Measurements from ENCODE around the gene FIBP. TPM values are rescaled to one million over a fixed set of nuclear protein-coding genes. Genes with fewer than 3 reads are reported as not detected.
"Not testable (repeated sequence)": the region's sequence is repeated elsewhere in the genome, so short reads cannot be mapped to it uniquely, and the experiment has no call there.

Gene FIBP
- total RNA-seq, 1 donor from 2014 or later = 37.2 TPM

DNA sequence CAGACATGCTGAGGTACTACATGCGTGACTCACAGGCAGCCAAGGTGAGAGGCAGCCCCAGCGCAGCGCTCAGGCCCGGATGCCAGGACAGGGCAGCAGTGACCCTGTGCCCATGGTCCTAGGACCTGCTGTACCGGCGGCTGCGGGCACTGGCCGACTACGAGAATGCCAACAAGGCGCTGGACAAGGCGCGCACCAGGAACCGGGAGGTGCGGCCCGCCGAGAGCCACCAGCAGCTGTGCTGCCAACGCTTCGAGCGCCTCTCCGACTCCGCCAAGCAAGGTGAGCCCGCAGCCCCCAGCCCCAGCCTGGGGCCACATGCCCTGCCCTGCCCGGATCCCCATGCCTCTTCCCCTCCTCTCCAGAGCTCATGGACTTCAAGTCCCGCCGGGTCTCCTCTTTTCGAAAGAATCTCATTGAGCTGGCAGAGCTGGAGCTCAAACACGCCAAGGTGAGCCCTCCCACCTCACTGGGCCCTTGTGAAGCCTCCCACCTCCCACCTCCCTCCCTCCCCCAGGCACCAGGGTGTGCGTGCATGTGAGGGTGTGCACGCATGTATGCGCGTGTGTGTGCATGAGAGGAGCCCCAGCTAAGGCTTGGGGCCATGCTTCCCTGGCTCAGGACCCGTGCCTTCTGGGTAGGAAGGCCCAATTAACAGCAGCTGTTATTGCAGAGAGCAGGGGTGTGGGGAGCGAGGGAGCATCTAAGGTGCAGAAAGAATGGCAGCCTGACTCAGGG lies 35.6 kb downstream of the FIBP start:
- intact Hi-C loops (cut with DNase I) = no loop called here
- DNase-seq (ENCODE audit: low spot score) = no peak
- no peak for ATAC-seq

DNA sequence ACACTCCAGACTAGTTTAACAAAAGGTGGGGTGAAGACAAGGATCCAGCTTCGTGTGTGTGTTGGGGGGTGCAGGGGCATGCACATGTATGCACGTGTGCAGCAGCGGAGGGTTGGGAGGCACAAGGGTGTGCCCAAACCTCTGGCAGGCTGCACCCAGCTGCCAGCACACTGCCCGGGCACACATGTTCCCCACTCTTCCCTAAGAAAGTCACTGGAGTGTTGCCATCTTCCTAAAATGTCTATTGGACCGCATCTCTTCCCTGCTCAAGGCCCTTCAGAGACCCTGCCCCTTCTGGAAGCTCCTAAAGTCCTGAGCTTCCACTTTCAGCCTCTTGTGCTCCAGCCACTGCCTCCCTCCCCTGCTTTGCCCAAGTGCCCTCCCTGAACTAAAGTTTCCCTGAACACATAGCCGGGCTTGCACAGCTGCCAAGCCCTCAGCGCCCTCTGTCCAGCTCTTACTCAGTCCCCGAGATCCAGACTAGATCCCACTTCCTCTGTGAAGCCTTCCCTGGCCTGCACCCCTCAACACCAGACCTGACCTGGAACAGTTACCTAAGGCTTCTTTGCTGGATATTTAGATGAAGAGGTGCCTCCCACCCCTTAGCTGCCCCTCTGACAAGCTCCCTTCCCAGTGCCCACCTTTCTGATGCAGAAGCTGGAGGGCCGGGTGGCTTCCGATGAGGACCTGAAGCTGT lies 36.3 kb downstream of the FIBP start:
- ATAC-seq (no peak), DNase-seq (ENCODE audit: low spot score) (no peak)
- intact Hi-C loops (cut with DNase I) = no loop called here

- ATAC-seq = no peak
- intact Hi-C loops (cut with DNase I) = no loop called here
- no peak for DNase-seq (ENCODE audit: low spot score)
These were observed 37.1 kb downstream of the FIBP start for GRCh38 chr11:65851083-65851579.

DNA sequence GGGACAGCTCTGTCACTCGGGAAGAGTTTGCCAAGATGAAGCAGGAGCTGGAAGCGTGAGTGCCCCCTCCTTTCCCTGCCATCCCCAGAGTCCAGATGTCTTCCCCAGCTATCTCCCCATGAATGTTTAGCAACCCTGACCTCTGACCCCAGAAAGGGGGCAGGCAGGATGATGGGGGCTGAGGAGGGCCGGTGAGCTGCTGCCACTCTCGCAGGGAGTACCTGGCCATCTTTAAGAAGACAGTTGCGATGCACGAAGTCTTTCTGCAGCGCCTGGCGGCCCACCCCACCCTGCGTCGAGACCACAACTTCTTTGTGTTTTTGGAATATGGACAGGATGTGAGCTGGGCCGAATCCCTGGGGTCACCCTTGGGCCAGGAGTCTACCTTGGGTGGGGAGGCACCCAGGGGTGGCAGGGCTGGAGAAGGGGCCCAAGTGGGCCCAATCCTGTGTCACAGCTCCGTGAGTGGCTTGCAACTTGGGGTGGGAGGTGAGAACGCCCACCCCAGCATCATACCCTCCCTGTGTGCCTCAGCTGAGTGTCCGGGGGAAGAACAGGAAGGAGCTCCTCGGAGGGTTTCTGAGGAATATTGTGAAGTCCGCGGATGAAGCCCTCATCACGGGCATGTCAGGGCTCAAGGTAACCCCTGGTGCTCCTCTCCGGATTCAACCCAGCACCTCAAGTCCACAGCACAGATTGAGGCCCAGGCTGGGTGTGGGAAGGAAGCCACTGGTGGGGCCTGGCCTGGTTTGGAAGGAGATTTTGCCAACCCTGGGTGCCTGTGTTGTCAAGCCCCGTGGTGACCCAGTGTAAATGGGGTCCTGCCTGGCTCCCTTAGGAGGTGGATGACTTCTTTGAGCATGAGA lies 37.8 kb downstream of the FIBP start:
- ATAC-seq = no peak
- no peak for DNase-seq (ENCODE audit: low spot score)
- intact Hi-C loops (cut with DNase I) = no loop called here

GRCh38 chr11:65849771-65850216 lies 38.5 kb downstream of the FIBP start:
- DNase-seq (ENCODE audit: low spot score) = no peak
- intact Hi-C loops (cut with DNase I) = no loop called here
- ATAC-seq = no peak

DNA sequence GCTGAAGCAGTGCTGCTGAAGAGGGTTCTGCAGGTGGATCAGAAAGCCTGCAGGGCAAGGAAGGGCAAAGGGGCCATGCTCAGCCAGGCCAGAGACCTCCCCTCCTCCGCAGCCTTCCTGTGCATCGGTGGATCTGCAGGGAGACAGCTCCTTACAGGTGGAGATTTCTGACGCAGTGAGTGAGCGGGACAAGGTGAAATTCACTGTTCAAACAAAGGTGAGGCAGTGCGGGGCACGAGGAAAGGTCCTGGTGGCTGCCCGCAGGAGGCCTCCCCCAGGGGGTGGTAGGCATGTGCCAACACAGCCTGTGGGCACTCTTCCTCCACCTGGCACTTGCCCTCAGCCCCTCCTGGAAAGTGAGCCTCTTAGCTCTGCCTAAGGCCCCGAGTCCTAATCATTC lies 38.9 kb downstream of the FIBP start:
- ATAC-seq (no peak), DNase-seq (ENCODE audit: low spot score) (no peak)
- intact Hi-C loops (cut with DNase I) = no loop called here

DNA sequence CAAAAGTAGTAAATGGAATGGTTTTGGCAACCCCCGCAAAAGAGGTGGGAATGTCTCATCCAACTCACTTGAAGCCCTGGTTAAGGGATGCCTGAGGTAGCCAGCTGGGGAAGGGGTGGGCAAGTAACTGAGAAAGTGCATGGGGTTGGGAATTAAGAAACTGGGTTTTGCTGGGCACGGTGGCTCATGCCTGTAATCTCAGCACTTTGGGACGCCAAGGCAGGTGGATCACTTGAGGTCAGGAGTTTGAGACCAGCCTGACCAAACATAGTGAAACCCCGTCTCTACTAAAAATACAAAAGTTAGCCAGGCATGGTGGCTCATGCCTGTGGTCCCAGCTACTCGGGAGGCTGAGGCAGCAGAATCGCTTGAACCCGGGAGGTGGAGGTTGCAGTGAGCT lies 39.6 kb downstream of the FIBP start:
- DNase-seq (ENCODE audit: low spot score); ATAC-seq; intact Hi-C loops (cut with DNase I): not testable (repeated sequence)

GRCh38 chr11:65847746-65848145 lies 40.5 kb downstream of the FIBP start:
- intact Hi-C loops (cut with DNase I) = no loop called here
- DNase-seq (ENCODE audit: low spot score) = no peak
- ATAC-seq = no peak

- intact Hi-C loops (cut with DNase I) = no loop called here
- no peak for DNase-seq (ENCODE audit: low spot score)
These were observed 43.9 kb downstream of the FIBP start for GRCh38 chr11:65844231-65844872.

GRCh38 chr11:65843811-65844210 lies 44.5 kb downstream of the FIBP start:
- no peak for DNase-seq (ENCODE audit: low spot score)
- intact Hi-C loops (cut with DNase I) = no loop called here
- no peak for ATAC-seq

More at GRCh38 chr11:65844231-65844872, 43.9 kb downstream of the FIBP start:
- ATAC-seq = no peak

DNA sequence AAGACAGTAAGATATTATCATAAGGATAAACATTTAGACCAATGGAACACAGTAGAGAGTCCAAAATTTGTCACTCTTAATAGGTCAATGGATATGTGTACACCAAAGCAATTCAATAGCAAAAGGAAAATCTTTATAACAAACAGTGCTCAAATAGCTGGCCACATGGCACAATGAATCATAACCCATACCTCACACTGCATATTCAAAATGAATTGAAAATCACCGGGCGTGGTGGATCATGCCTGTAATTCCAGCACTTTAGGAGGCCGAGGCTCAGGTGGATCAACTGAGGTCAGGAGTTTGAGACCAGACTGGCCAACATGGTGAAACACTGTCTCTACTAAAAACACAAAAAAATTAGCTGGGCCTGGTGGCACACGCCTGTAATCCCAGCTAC lies 46.1 kb downstream of the FIBP start:
- DNase-seq (ENCODE audit: low spot score) (no peak), ATAC-seq (no peak)
- intact Hi-C loops (cut with DNase I) = no loop called here

- ATAC-seq (no peak), DNase-seq (ENCODE audit: low spot score) (no peak)
- intact Hi-C loops (cut with DNase I) = loop anchor here (5.0 kb wide), 1 partner anchor 382 kb away; no protein-coding TSS in a partner anchor
These were observed 54.1 kb downstream of the FIBP start for GRCh38 chr11:65834202-65834601.

Other genes starting within 250 kb of the FIBP start
- gene RELA, start 225.6 kb downstream of the FIBP start, total RNA-seq = 95.6 TPM
- 81.5 TPM for gene KAT5, start 176.2 kb downstream of the FIBP start, total RNA-seq
- gene RNASEH2C, start 167.7 kb downstream of the FIBP start, total RNA-seq = 42.5 TPM
- gene AP5B1, start 107.5 kb downstream of the FIBP start, total RNA-seq = 12.9 TPM
- gene OVOL1, start 101.4 kb downstream of the FIBP start, total RNA-seq = not detected
- gene SNX32, start 54.5 kb downstream of the FIBP start, total RNA-seq = 2.6 TPM
- gene CFL1, start 30.3 kb downstream of the FIBP start, total RNA-seq = 437 TPM
- gene MUS81, start 28.0 kb downstream of the FIBP start, total RNA-seq = 46.9 TPM
- gene EFEMP2, start 15.7 kb downstream of the FIBP start, total RNA-seq = 88.4 TPM
- 2.5 TPM for gene CTSW, start 8.6 kb downstream of the FIBP start, total RNA-seq
- gene CCDC85B, start 2.2 kb upstream of the FIBP start, total RNA-seq = 31.0 TPM
- gene FOSL1, start 11.9 kb upstream of the FIBP start, total RNA-seq = 5.6 TPM
- gene C11orf68, start 30.6 kb upstream of the FIBP start, total RNA-seq = 42.0 TPM
- 69.8 TPM for gene DRAP1, start 31.0 kb upstream of the FIBP start, total RNA-seq
- gene TSGA10IP, start 57.0 kb upstream of the FIBP start, total RNA-seq = not detected
- gene SART1, start 73.3 kb upstream of the FIBP start, total RNA-seq = 51.0 TPM
- 24.7 TPM for gene EIF1AD, start 113.7 kb upstream of the FIBP start, total RNA-seq
- 127 TPM for gene BANF1, start 114.0 kb upstream of the FIBP start, total RNA-seq
- gene CST6, start 123.5 kb upstream of the FIBP start, total RNA-seq = 0.80 TPM
- gene CATSPER1, start 138.0 kb upstream of the FIBP start, total RNA-seq = not detected
- not detected for gene GAL3ST3, start 160.7 kb upstream of the FIBP start, total RNA-seq
- gene SF3B2, start 163.9 kb upstream of the FIBP start, total RNA-seq = 154 TPM
- gene PACS1, start 181.8 kb upstream of the FIBP start, total RNA-seq = 80.3 TPM